Measurements from ENCODE around the gene VAT1.

Gene VAT1

GRCh38 chr17:43027091-43028032, 5.2 kb upstream of the VAT1 start:
- no peak for DNase-seq

DNA sequence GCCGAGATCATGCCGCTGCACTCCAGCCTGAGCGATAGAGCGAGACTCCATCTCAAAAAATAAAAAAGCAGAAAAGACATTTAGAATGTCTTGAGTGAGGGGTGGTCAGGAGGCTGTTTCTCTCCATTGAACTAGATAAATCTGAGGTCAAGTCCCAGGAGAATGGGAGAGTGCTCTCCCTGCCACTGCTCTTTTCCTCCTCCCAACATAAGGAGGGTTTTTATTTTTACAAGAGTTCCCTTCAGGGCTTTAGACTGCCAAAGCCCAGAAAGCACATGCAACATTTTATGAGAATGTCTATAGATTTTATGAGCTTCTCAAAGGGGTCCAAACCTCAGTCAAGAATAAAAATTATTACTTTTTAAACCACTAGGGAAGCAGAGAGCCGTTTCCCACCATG, 4.4 kb upstream of the VAT1 start:
- no peak for DNase-seq

DNA sequence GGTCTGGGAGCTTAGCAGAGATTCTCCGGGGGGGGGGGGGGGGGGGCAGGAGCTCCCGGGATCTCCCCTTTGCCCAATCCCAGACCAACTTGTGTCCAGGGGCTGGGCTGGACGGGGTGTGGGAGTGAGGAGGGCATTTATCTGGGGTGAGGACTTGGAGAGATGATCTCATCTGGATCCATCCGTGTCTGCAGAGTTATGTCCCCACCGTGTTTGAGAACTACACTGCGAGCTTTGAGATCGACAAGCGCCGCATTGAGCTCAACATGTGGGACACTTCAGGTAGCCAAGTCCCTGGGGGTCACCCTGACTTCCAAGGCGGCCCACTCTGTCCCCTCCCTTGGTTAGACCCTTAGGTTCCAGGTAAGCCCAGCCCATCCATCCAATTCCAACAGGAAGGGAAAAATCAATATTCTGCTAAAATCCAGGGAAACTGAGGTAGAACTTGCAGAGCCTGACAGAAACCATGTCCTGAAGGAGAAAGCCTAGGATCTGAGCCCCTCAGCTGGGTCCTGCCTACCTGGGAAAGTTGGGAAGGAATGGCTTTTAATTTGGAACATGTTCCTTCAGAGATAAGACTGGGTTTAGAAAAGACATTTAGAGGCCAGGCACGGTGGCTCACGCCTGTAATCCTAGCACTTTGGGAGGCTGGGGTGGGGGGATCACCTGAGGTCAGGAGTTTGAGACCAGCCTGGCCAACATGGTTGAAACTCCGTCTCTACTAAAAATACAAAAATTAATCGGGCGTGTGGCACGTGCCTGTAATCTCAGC, 3.8 kb upstream of the VAT1 start:
- no peak for DNase-seq

GRCh38 chr17:43025290-43025657, 3.1 kb upstream of the VAT1 start:
- no peak for DNase-seq

- DNase-seq = peak; percentile 88
Observed at GRCh38 chr17:43024407-43025289, 2.5 kb upstream of the VAT1 start, which contains the start of gene RND2. RND2 (plus strand) TSS chr17:43025231; CDS start chr17:43025348, 117 bp downstream.

DNA sequence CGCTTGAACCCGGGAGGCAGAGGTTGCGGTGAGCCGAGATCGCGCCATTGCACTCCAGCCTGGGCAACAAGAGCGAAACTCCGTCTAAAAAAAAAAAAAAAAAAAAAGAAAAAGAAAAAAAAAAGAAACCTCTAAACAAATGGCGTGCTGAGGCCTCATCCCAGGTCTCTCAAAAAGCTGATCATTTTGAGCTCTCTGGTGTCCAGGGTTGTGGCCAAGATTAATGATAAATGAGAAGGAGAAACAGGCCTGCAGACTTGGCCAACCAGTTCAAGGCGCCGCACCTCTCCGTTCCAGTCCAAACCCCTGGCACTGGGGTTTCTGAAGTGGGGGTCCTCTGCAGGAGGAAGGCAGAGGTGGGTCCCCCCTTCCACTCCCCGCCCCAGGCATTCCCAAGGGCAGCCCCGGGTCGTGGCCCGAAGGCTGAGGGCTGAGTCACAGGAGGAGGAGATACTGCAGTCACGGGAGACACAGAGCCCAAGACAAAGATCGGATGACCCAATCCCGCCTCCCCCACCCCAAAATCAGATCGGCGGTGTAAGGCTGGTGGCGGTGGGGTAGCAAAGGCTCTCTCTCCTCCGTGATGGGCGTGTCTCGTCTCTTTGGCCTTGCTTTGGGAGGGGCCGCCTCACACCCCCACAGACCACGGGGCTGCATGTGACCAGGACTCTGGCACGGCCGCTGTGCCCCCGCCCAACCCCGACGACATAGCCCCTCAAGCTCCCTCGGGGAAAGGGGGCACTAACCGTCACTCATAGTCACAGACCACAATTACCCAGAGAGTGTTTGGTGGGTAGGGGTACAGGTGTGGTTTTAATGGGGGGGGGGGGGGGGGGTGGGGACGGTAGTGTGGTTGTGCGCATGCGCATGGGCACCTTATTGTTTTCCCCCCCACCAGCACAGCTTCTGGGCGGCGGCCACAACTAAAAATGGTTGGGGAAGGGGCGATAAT, 1.1 kb downstream of the VAT1 start:
- peak; percentile 82 for DNase-seq

GRCh38 chr17:43020030-43020621, 2.1 kb downstream of the VAT1 start:
- DNase-seq = no peak

DNA sequence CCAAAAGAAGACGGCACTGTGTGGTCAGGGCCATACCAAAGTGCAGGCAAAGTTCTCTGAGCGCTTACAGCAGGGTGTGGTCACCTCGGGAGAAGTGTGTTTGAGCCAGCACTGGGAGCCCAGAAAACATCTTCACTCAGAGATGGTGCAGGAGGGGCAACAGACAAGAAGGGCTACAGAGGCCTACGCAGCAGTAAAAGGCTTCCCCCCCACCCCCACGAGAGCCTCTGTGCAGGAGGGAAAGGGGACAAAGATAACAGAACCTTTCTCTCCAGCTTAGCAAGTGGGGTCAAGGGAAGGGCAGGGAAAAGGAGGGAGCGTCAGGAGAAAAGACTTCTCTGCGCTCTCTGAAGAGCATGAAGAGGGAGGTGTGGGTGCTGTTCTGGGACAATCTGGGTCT, 2.8 kb downstream of the VAT1 start:
- DNase-seq = no peak

DNA sequence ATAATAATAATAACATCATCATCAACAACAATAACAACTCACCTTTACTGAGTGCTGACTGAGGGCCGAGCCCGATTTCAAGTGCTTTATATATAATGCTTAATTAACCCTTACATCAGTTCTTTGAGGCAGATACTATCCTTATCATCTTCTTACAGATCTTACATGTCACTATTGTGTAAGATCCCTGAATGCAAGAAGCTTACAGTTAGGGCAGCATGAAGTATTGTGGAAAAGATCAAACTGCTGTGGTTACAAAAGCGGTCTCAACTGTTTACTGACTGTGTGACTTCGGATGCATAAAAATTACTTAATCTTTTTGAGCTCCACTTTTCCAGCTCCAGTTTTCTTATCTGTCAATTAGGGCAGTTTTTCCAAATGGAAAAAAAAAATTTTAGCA, 3.3 kb downstream of the VAT1 start:
- peak; percentile 50 for DNase-seq

DNA sequence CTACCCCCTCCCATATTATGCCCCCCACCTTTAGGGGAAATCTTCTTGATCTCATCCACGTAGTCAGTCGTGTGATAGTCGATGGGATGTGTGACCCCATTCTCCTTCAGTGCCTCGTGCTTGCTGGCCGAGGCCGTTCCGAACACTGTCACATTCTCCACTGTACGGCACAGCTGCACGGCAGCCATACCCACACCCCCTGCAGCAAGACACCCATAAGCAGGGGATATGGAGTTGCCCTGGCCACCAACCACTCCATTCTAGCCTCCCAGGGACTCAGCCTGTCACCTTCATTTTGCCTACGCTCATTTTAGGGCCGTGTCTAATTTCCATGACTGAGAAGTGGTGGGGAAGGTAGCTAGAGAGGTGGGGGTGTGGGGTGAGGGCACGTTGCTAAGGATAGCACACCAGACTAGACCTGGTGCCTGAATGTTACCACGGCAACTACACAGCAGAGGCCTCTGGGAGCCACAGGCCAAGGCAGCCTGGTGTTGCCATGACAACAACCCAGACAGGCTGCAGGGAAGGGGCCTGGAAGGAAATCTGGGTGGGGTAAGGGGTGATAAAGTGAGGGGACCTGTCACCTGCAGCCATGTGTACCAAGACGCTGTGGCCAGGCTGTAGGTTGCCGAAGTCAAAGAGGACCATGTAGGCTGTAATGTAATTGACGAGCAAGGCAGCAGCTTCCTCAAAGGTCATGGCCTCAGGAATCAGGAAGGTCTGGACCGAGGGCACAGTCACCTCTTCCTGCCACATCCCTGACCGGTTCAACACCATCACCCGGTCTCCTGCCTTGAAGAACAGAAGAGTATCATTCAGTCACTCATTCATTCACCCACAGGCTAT, 4.0 kb downstream of the VAT1 start:
- DNase-seq = peak; percentile 46

DNA sequence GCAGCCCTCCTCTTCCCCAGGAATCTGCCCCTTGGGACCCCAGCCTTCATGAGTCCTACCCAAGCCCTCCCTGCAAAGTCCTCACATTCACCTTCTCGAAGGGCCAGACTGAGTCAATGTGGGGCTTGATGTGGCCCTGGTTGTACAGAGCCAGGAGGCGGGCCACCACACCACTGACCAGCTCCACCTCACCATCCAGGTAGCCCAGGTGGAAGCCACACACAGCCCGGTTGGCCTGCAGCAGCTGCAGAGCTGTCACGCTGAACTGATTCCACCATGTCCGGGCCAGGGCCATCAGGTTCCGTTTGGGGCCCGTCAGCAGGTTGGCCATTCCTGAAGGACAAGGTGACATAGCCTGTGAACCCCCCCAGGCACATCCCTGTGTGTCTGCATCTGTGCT, 6.0 kb downstream of the VAT1 start:
- DNase-seq = no peak

- DNase-seq = no peak
Observed at GRCh38 chr17:43015579-43015978, 6.6 kb downstream of the VAT1 start.

- DNase-seq = no peak
Observed at GRCh38 chr17:43014649-43015542, 7.3 kb downstream of the VAT1 start.

- no peak for DNase-seq
Observed at GRCh38 chr17:43014020-43014648, 8.1 kb downstream of the VAT1 start.

DNA sequence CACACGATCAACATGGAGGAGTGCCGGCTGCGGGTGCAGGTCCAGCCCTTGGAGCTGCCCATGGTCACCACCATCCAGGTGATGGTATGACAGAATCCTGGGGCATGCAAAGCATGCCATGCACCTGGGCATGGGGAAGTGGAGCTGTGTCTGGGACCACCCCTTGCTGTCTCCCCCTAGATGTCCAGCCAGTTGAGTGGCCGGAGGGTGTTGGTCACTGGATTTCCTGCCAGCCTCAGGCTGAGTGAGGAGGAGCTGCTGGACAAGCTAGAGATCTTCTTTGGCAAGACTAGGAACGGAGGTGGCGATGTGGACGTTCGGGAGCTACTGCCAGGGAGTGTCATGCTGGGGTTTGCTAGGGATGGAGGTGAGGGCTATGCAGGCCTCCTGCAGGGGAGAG, 8.9 kb downstream of the VAT1 start:
- DNase-seq = no peak

- no peak for DNase-seq
Observed at GRCh38 chr17:43011728-43012472, 10.3 kb downstream of the VAT1 start.

GRCh38 chr17:43010667-43011308, 11.4 kb downstream of the VAT1 start:
- DNase-seq = no peak
